Measurements from ENCODE around the gene PPA1. TPM values are rescaled to one million over a fixed set of nuclear protein-coding genes. Genes with fewer than 3 reads are reported as not detected.

PPA1 gene
- total and polyA plus RNA-seq, 2 experiments from 2014 or later, result 44.9 to 86.0 TPM

DNA sequence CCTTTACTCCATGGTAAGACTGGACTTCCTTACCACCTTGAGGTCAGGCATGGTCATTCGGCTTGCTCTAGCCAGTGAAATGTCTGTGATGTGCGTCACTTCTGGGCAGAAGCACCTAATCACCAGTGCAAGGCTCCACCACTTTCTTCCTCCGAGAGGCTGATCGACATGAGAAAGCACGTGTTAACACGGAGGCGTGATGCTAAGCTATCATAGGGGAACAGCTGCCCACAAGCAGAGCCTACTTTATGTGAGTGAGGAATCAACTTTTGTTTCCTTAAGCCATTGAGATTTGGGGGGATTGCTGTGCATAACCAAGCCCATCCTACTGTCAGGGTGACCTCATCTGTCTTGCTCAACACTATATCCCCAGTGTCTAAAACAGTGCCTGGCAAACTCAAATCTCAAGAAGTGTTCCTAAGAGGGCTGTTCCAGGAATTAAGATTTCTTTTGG, 39.8 kb downstream of the PPA1 start:
- TF ChIP-seq, protein P1, sequence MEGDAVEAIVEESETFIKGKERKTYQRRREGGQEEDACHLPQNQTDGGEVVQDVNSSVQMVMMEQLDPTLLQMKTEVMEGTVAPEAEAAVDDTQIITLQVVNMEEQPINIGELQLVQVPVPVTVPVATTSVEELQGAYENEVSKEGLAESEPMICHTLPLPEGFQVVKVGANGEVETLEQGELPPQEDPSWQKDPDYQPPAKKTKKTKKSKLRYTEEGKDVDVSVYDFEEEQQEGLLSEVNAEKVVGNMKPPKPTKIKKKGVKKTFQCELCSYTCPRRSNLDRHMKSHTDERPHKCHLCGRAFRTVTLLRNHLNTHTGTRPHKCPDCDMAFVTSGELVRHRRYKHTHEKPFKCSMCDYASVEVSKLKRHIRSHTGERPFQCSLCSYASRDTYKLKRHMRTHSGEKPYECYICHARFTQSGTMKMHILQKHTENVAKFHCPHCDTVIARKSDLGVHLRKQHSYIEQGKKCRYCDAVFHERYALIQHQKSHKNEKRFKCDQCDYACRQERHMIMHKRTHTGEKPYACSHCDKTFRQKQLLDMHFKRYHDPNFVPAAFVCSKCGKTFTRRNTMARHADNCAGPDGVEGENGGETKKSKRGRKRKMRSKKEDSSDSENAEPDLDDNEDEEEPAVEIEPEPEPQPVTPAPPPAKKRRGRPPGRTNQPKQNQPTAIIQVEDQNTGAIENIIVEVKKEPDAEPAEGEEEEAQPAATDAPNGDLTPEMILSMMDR (IDR thresholded peaks at IDR 0.05; ENCODE audit: low read depth, low read length), result no peak
- H3K4me3 ChIP-seq, result no peak overlapping the region
- H3K27ac ChIP-seq, result no peak overlapping the region
- no peaks in the 10 kb centered on the region for H3K27me3 ChIP-seq
- peaks cover 28% of the 10 kb centered on the region for H3K4me1 ChIP-seq (ENCODE audit: low read depth)
- DNase-seq (ENCODE audit: low read depth in 1 of 2, low spot score in 1 of 2), result peak in 1 of 2 donors; percentile 78
- H3K36me3 ChIP-seq, result no peaks in the 10 kb centered on the region
- H3K9me3 ChIP-seq (ENCODE audit: low read depth), result no peaks in the 10 kb centered on the region

DNA sequence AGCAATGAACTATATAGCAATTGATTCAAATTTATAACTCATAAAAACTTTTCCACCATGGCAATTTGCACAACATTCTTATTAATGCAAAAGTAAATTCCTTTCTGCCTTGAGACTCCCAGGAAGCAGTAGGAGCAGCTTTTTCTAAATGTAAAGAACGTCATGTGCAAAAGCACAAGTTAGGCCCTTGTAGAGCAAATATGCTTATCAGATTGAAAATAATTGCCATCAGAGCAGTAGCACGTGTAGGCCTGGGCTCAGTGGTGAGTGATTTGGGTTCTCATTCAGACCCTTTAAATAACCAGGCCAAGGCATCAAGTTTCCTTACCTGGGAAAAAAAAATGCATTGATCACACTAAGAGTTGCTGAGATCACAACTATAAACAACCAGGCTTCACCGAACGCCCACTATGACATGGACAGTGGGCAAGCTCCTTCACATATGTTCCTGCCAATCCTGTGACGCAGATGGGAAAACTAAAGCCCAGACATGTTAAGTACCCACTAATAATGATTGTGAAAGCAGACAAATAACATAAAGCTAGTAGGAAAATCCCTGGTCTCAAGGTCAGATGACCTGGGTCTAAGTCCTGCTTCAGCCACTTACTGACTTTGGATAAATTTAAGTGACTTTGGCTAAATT, 40.8 kb downstream of the PPA1 start:
- no peaks in the 10 kb centered on the region for H3K36me3 ChIP-seq
- peak in 1 of 2 donors; percentile 59 for DNase-seq (ENCODE audit: low read depth in 1 of 2, low spot score in 1 of 2)
- H3K9me3 ChIP-seq (ENCODE audit: low read depth), result no peaks in the 10 kb centered on the region
- peaks cover 28% of the 10 kb centered on the region for H3K4me1 ChIP-seq (ENCODE audit: low read depth)
- H3K27ac ChIP-seq, result peak overlapping the region; percentile 9
- TF ChIP-seq, protein P1 (IDR thresholded peaks at IDR 0.05; ENCODE audit: low read depth, low read length), result no peak
- no peaks in the 10 kb centered on the region for H3K27me3 ChIP-seq
- H3K4me3 ChIP-seq, result no peak overlapping the region

DNA sequence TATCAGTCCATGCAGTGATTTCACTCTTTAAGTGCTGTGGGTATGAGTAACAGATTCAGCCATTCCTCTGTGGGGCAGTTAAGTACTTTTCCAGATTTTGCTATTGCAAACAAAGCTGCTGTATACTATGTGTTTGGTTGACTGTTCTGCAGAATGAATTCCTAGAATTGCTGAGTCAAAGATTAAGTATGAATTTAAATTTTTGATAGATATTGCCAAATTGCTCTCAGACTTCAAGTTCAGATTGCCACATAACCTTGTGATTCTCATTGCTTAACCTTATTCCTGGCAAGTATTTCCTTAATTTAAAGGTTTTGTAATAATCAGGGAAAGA, 41.3 kb downstream of the PPA1 start:
- Histone ChIP-seq H3K4me3 (no peak overlapping the region), H3K27me3 (no peaks in the 10 kb centered on the region), H3K27ac (peak overlapping the region; percentile 9), H3K36me3 (no peaks in the 10 kb centered on the region), H3K9me3 (ENCODE audit: low read depth) (no peaks in the 10 kb centered on the region), H3K4me1 (ENCODE audit: low read depth) (peaks cover 28% of the 10 kb centered on the region)
- TF ChIP-seq, protein P1 (IDR thresholded peaks at IDR 0.05; ENCODE audit: low read depth, low read length), result no peak
- DNase-seq (ENCODE audit: low read depth in 1 of 2, low spot score in 1 of 2), result peak in 1 of 2 donors; percentile 95

DNA sequence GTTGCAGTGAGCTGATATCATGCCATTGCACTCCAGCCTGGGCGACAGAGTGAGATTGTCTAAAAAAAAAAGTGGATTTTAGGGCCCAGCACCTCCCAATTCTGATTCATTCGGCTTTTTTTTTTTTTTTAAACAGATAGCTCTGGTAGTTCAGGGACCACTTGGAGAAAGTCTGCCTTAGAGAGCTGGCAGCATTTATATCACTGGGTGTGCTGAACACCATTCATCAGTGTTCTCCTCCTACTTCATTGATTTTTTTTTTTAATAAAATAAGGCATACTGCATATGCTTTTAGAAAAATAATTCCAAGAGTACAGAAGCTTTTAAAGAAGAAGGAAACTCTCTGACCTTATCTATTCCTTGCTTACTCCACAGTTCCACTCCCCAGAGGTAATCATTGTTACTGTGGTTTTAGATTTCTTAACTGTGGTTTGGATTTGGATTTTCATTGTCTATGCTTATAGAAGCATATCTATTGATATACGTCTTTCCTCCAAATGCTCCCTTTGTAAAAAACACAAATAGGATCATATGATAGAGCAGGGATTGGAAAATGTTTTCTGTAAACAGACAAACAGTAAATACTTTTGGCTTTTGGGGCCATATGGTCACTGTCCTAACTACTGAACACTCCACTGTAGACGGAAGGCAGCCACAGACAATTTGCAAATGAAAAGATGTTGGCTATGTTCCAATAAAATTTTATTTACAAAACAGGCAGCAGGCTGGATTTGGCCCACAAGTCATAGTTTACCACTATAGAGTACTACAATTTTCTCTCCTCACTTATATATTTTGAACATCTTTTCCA, 41.9 kb downstream of the PPA1 start:
- H3K27me3 ChIP-seq, result no peaks in the 10 kb centered on the region
- H3K27ac ChIP-seq, result peak overlapping the region; percentile 86

DNA sequence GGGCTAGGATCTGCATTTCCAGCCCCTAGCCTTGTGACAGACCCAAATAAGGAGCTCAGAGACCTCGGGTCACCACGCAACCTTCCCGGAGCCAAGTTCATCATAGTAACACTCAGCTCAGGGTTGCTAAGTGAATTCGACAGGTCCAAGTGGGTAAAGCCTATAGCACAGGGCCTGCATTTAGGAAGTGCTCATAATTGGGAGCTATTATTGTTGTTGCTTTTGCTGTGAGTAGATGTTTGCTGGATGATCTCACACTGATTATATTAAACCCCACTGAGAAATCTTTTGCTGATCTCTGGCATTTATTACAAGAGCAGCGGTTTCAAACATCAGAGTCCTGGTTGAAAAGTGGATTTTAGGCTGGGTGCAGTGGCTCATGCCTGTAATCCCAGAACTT, 42.6 kb downstream of the PPA1 start:
- H3K4me3 ChIP-seq, result no peak overlapping the region
- peak in 1 of 2 donors; percentile 72 for DNase-seq (ENCODE audit: low read depth in 1 of 2, low spot score in 1 of 2)
- H3K36me3 ChIP-seq, result no peaks in the 10 kb centered on the region
- TF ChIP-seq, protein P1 (IDR thresholded peaks at IDR 0.05; ENCODE audit: low read depth, low read length), result no peak
- H3K27me3 ChIP-seq, result no peaks in the 10 kb centered on the region
- no peaks in the 10 kb centered on the region for H3K9me3 ChIP-seq (ENCODE audit: low read depth)
- peak overlapping the region; percentile 86 for H3K27ac ChIP-seq
- H3K4me1 ChIP-seq (ENCODE audit: low read depth), result peaks cover 28% of the 10 kb centered on the region

More for the DNA sequence above, 41.9 kb downstream of the PPA1 start:
- DNase-seq (ENCODE audit: low read depth in 1 of 2, low spot score in 1 of 2), result peak in 1 of 2 donors; percentile 70
- Histone ChIP-seq H3K9me3 (ENCODE audit: low read depth) (no peaks in the 10 kb centered on the region), H3K4me3 (no peak overlapping the region), H3K4me1 (ENCODE audit: low read depth) (peaks cover 28% of the 10 kb centered on the region), H3K36me3 (no peaks in the 10 kb centered on the region)
- TF ChIP-seq, protein P1 (IDR thresholded peaks at IDR 0.05; ENCODE audit: low read depth, low read length), result no peak
